Measurements from ENCODE around the gene MRPS9.

- TF ChIP-seq CTCF (conservative IDR thresholded peaks at IDR 0.05 in 1 of 2, IDR thresholded peaks at IDR 0.05 in 1 of 2; ENCODE audit: extremely low read depth in 1 of 2, insufficient read depth in 1 of 2, low read depth in 1 of 2, low read length in 2 of 2) (no peak), EZH2 (IDR thresholded peaks at IDR 0.05; ENCODE audit: borderline replicate concordance, low read length) (no peak)
Observed at GRCh38 chr2:105127289-105127915, 89.5 kb downstream of the MRPS9 start.
